HepG2 (cell line): ENCODE measurements around the gene UGT1A3. TPM values are rescaled to one million over a fixed set of nuclear protein-coding genes. Genes with fewer than 3 reads are reported as not detected.

Experiments
- ATAC-seq: fragments of 200-7000 bp; cut with Tn5 transposase; 3 replicates; pipeline ENCODE4 v1.9.1; 2020; ENCODE audit warnings: mild to moderate bottlenecking, moderate library complexity
- BruUV-seq: library from RNA; stranded (reverse); fragments of 400-500 nt; replicated peaks from 2 replicates; lab custom pipeline; 2021; lab: Mats Ljungman, UMichigan
- CTCF ChIA-PET: fragments of 300-600 bp; formaldehyde crosslinking; extraction: SDS; loops from one replicate; lab custom pipeline; 2021; ENCODE audit warnings: low total read pairs, inconsistent platforms, low intra/inter-chr PET ratio; lab: Yijun Ruan, JAX
- POLR2A ChIA-PET: fragments of 350-600 bp; sonication (Branson Sonifier 250); formaldehyde crosslinking; loops from one replicate; lab custom pipeline; 2020; ENCODE audit warnings: antibody characterized with exemption, inconsistent platforms; lab: Yijun Ruan, JAX
- DNase-seq: peaks from one replicate; pipeline ENCODE4 v3.0.0-alpha.2; 2015; ENCODE audit warnings: low spot score
- FAIRE-seq: peaks from 3 replicates; lab custom pipeline; 2011; peaks lifted over from hg19 to GRCh38; lab: Jason Lieb, UNC
- H2AFZ ChIP-seq: one replicate; pipeline ENCODE4 v1.6.1; 2011; ENCODE audit warnings: low read length, inconsistent platforms
- H3K27ac ChIP-seq: fragments of 300-600 bp; 3 replicates; pipeline ENCODE4 v1.8.0; 2011; ENCODE audit warnings: mixed run types, mild to moderate bottlenecking, mixed read lengths, low read length, inconsistent platforms; ENCODE audit not compliant: insufficient read depth; ENCODE audit errors: extremely low read length
- H3K27me3 ChIP-seq, 2 experiments: fragments of 200-600 bp in 1 of 2; 2 replicates in 1 of 2; 3 replicates in 1 of 2; pipeline versions ENCODE4 v1.6.0 to v1.8.0; 2011; ENCODE audit warnings: low read length in 2 of 2, mild to moderate bottlenecking in 2 of 2, moderate library complexity in 2 of 2, inconsistent platforms in 1 of 2; ENCODE audit not compliant: insufficient read depth in 2 of 2, control insufficient read depth in 1 of 2
- H3K36me3 ChIP-seq, 2 experiments: fragments of 200-600 bp in 1 of 2; replicated peaks in 1 of 2; 2 replicates in 1 of 2; 3 replicates in 1 of 2; pipeline versions ENCODE4 v1.5.1 to v1.8.0; 2011; ENCODE audit warnings: low read length in 2 of 2, inconsistent platforms in 1 of 2; ENCODE audit not compliant: insufficient read depth in 2 of 2, control insufficient read depth in 1 of 2
- H3K4me1 ChIP-seq: 2 replicates; pipeline ENCODE4 v1.5.1; 2012; ENCODE audit warnings: low read length, inconsistent platforms; ENCODE audit not compliant: insufficient read depth
- H3K4me2 ChIP-seq: 2 replicates; pipeline ENCODE4 v1.6.0; 2011; ENCODE audit warnings: low read depth, low read length, inconsistent platforms
- H3K4me3 ChIP-seq, 3 experiments: fragments of 200-600 bp in 1 of 3; sonication (generic), shearing (Covaris generic) in 1 of 3; replicated peaks in 1 of 3; 2 replicates each; pipeline ENCODE4 v1.5.1; 2011 to 2016; ENCODE audit warnings: low read length in 3 of 3, inconsistent platforms in 2 of 3, low read depth in 2 of 3, mild to moderate bottlenecking in 2 of 3, control low read depth in 1 of 3, mixed read lengths in 1 of 3; ENCODE audit not compliant: insufficient read depth in 1 of 3
- H3K79me2 ChIP-seq: one replicate; pipeline ENCODE4 v1.6.1; 2011; ENCODE audit warnings: low read length, inconsistent platforms; ENCODE audit not compliant: insufficient read depth
- H3K9ac ChIP-seq: 2 replicates; pipeline ENCODE4 v1.6.0; 2011; ENCODE audit warnings: mild to moderate bottlenecking, low read depth, low read length, inconsistent platforms; ENCODE audit not compliant: insufficient read depth
- H3K9me3 ChIP-seq: 2 replicates; pipeline ENCODE4 v1.5.1; 2012; ENCODE audit warnings: mild to moderate bottlenecking, low read length
- H4K20me1 ChIP-seq: 2 replicates; pipeline ENCODE4 v1.6.0; 2011; ENCODE audit warnings: inconsistent platforms, mild to moderate bottlenecking, low read length, moderate library complexity; ENCODE audit not compliant: insufficient read depth
- ATM ChIP-seq: fragments of 450-650 bp; IDR thresholded peaks from 2 replicates; pipeline ENCODE4 v1.7.1; 2017; ENCODE audit warnings: mild to moderate bottlenecking, borderline replicate concordance
- BRF2 ChIP-seq: sonication (generic); formaldehyde crosslinking; IDR thresholded peaks from 2 replicates; pipeline ENCODE4 v1.8.1; 2022; ENCODE audit warnings: mild to moderate bottlenecking, missing genetic modification reagents
- CENPT ChIP-seq: sonication (generic); formaldehyde crosslinking; IDR thresholded peaks from 2 replicates; pipeline ENCODE4 v1.8.0; 2022; ENCODE audit warnings: low read depth, mild to moderate bottlenecking, moderate library complexity, missing genetic modification reagents
- KAT7 ChIP-seq: IDR thresholded peaks from 2 replicates; pipeline ENCODE4 v1.6.1; 2018; ENCODE audit warnings: borderline replicate concordance, missing compliant biosample characterization
- KAT8 ChIP-seq: IDR thresholded peaks from 2 replicates; pipeline ENCODE4 v1.6.1; 2016; ENCODE audit warnings: missing genetic modification reagents, missing compliant biosample characterization
- MED1 ChIP-seq: sonication (generic); formaldehyde crosslinking; IDR thresholded peaks from 2 replicates; pipeline ENCODE4 v1.4.0; 2020; ENCODE audit warnings: missing genetic modification reagents
- MYPOP ChIP-seq: sonication (generic); formaldehyde crosslinking; IDR thresholded peaks from 2 replicates; pipeline ENCODE4 v1.8.1; 2023; ENCODE audit warnings: mild to moderate bottlenecking, moderate library complexity, missing genetic modification reagents
- RARA ChIP-seq: IDR thresholded peaks from 2 replicates; pipeline ENCODE4 v1.6.1; 2016; ENCODE audit warnings: missing genetic modification reagents, missing compliant biosample characterization
- RARG ChIP-seq: sonication (generic); formaldehyde crosslinking; IDR thresholded peaks from 2 replicates; pipeline ENCODE4 v1.4.0; 2020; ENCODE audit warnings: low read depth, mild to moderate bottlenecking, missing genetic modification reagents
- THYN1 ChIP-seq: sonication (generic); formaldehyde crosslinking; IDR thresholded peaks from 2 replicates; pipeline ENCODE4 v1.8.1; 2023; ENCODE audit warnings: low read depth, mild to moderate bottlenecking, moderate library complexity, missing genetic modification reagents, borderline replicate concordance
- TP53 ChIP-seq: sonication (generic); formaldehyde crosslinking; conservative IDR thresholded peaks from 2 replicates; pipeline ENCODE4 v1.4.0; 2020; ENCODE audit warnings: missing genetic modification reagents
- ZNF567 ChIP-seq: sonication (generic); formaldehyde crosslinking; IDR thresholded peaks from 2 replicates; pipeline ENCODE4 v1.8.1; 2023; ENCODE audit warnings: mild to moderate bottlenecking, missing genetic modification reagents, borderline replicate concordance
- ZNF691 ChIP-seq: sonication (generic); formaldehyde crosslinking; IDR thresholded peaks from 2 replicates; pipeline ENCODE4 v1.4.0; 2020; ENCODE audit warnings: missing genetic modification reagents, low read depth, mild to moderate bottlenecking, borderline replicate concordance
- ZNF780A ChIP-seq: sonication (generic); formaldehyde crosslinking; IDR thresholded peaks from 2 replicates; pipeline ENCODE4 v1.8.0; 2022; ENCODE audit warnings: mild to moderate bottlenecking, missing genetic modification reagents, moderate library complexity
- ZSCAN31 ChIP-seq: sonication (generic); formaldehyde crosslinking; IDR thresholded peaks from 2 replicates; pipeline ENCODE4 v1.5.0; 2020; ENCODE audit warnings: low read depth, mild to moderate bottlenecking, missing genetic modification reagents
- WGBS: methylation state at CpG from one replicate; pipeline ENCODE4 v1.1.6; 2017; ENCODE audit warnings: low lambda C conversion rate; 5-methylcytosine and 5-hydroxymethylcytosine counted together
- in situ Hi-C: cut with HindIII; loops from 2 replicates; pipeline ENCODE4 v1.10.0; 2017; ENCODE audit warnings: low pct_unique_long_range_greater_than_20kb; ENCODE audit not compliant: extremely low pct_ligation_motif_present
- intact Hi-C: fragments of 100-400 bp; cut with micrococcal nuclease; formaldehyde crosslinking; loops from one replicate; pipeline ENCODE4 v1.10.0; 2022; ENCODE audit not compliant: unreplicated experiment
- polyA plus RNA-seq, 8 experiments: library from polyadenylated mRNA; depleted of rRNA in 3 of 8; stranded (reverse) in 7 of 8; unstranded in 1 of 8; fragments of >200 nt; fragmentation: Illumina TruSeq in 4 of 8; extraction: Trizol in 4 of 8; gene quantifications; 2 replicates each; pipeline versions ENCODE4 v1.2.1 to v1.2.3, GENCODE V29; 2011 to 2016; ENCODE audit warnings: low read depth in 4 of 8, missing spikeins in 1 of 8, mixed read lengths in 1 of 8; ENCODE audit not compliant: insufficient read depth in 1 of 8
- total RNA-seq, 5 experiments: library from RNA; depleted of rRNA; stranded (reverse); fragments of >200 nt; fragmentation: Illumina TruSeq; extraction: Trizol; gene quantifications; 2 replicates each; pipeline ENCODE4 v1.2.3, GENCODE V29; 2016; ENCODE audit warnings: low read depth in 1 of 5

The UGT1A3 gene
- total and polyA plus RNA-seq, 2 of the 13 experiments (the other 11 are each of a cell fraction or from before 2014, with no cell fraction given), result not detected

- FAIRE-seq (no peak), DNase-seq (no peak), ATAC-seq (peak; percentile 4; the same call in 1 of the 3 replicates)
- Histone ChIP-seq H3K36me3 (no peaks in the 10 kb centered on the region), H3K9ac (no peak overlapping the region), H3K4me1 (peaks cover 16% of the 10 kb centered on the region), H3K9me3 (no peaks in the 10 kb centered on the region), H3K4me3 (no peak overlapping the region), H3K27me3 (peaks cover 8 to 27% of the 10 kb centered on the region in 2 experiments), H4K20me1 (no peaks in the 10 kb centered on the region), H3K4me2 (no peak overlapping the region), H3K27ac (no peak overlapping the region), H3K79me2 (no peaks in the 10 kb centered on the region), H2AFZ (no peak overlapping the region)
- CTCF ChIA-PET, result no interaction called here
- POLR2A ChIA-PET, result no interaction called here
- no peak for TF ChIP-seq MED1
- no peak for TF ChIP-seq RARA
- no peak for TF ChIP-seq KAT8
- no peak for TF ChIP-seq CENPT (CRISPR knock-in tag)
- TF ChIP-seq RARG (CRISPR knock-in tag), result no peak
- TF ChIP-seq ZNF691, result no peak
- no peak for TF ChIP-seq BRF2 (CRISPR knock-in tag)
- no peak for TF ChIP-seq KAT7 (CRISPR knock-in tag)
- TF ChIP-seq MYPOP, result no peak
- no peak for TF ChIP-seq ATM
- no peak for TF ChIP-seq ZNF567 (CRISPR knock-in tag)
- no peak for TF ChIP-seq ZNF780A (CRISPR knock-in tag)
- TF ChIP-seq THYN1 (CRISPR knock-in tag), result no peak
- no peak for TF ChIP-seq ZSCAN31 (CRISPR knock-in tag)
- TF ChIP-seq TP53 (CRISPR knock-in tag), result no peak
- 74% methylated on average over 13 of the region's 21 CpGs for WGBS
- no TSS peak for BruUV-seq
- in situ Hi-C loops (no loop called here), intact Hi-C loops (no loop called here)
Measured at GRCh38 chr2:233822101-233822771, 93.4 kb downstream of the UGT1A3 start.
